Endometrial microvascular endothelial cells (primary cell): ENCODE results near the gene PLCL2. TPM values are rescaled to one million over a fixed set of nuclear protein-coding genes. Genes with fewer than 3 reads are reported as not detected.

Experiments
- in situ Hi-C: cut with HindIII; loops from 2 replicates; pipeline ENCODE4 v1.10.0; 2017; ENCODE audit warnings: low sequenced_read_pairs, low pct_unique_long_range_greater_than_20kb; ENCODE audit errors: inconsistent ontology term
- total RNA-seq: library from RNA; depleted of rRNA; stranded (reverse); fragments of >200 nt; gene quantifications from one replicate; pipeline ENCODE4 v1.2.3, GENCODE V29; 2015; ENCODE audit errors: inconsistent ontology term

Gene PLCL2
- total RNA-seq, 1 donor from 2014 or later, result 7.3 TPM

GRCh38 chr3:17050506-17050905 lies 165.8 kb downstream of the PLCL2 start:
- in situ Hi-C loops, result no loop called here

- in situ Hi-C loops, result no loop called here
Measured at GRCh38 chr3:17052363-17052762, 167.6 kb downstream of the PLCL2 start.

- in situ Hi-C loops, result no loop called here
Measured at GRCh38 chr3:17054301-17054981, 169.7 kb downstream of the PLCL2 start.

GRCh38 chr3:17054982-17055343 lies 170.2 kb downstream of the PLCL2 start:
- in situ Hi-C loops, result no loop called here

GRCh38 chr3:17055374-17056276 lies 170.9 kb downstream of the PLCL2 start:
- in situ Hi-C loops, result no loop called here

- in situ Hi-C loops, result no loop called here
Measured at GRCh38 chr3:17057321-17057720, 172.6 kb downstream of the PLCL2 start.

- in situ Hi-C loops, result no loop called here
Measured at GRCh38 chr3:17059989-17060550, 175.3 kb downstream of the PLCL2 start.

GRCh38 chr3:17061005-17061404 lies 176.2 kb downstream of the PLCL2 start:
- in situ Hi-C loops, result no loop called here

- in situ Hi-C loops, result no loop called here
Measured at GRCh38 chr3:17062736-17063135, 178.0 kb downstream of the PLCL2 start.

- in situ Hi-C loops, result no loop called here
Measured at GRCh38 chr3:17063596-17063995, 178.8 kb downstream of the PLCL2 start.

GRCh38 chr3:17065315-17065714 lies 180.6 kb downstream of the PLCL2 start:
- in situ Hi-C loops, result no loop called here

GRCh38 chr3:17065881-17066280 lies 181.1 kb downstream of the PLCL2 start:
- in situ Hi-C loops, result no loop called here

- in situ Hi-C loops, result no loop called here
Measured at GRCh38 chr3:17069754-17070153, 185.0 kb downstream of the PLCL2 start.

- in situ Hi-C loops, result no loop called here
Measured at GRCh38 chr3:17070161-17070959, 185.6 kb downstream of the PLCL2 start.

- in situ Hi-C loops, result no loop called here
Measured at GRCh38 chr3:17074559-17074958, 189.8 kb downstream of the PLCL2 start.

GRCh38 chr3:17075358-17075757 lies 190.6 kb downstream of the PLCL2 start:
- in situ Hi-C loops, result no loop called here

GRCh38 chr3:17075907-17076306 lies 191.2 kb downstream of the PLCL2 start:
- in situ Hi-C loops, result no loop called here

- in situ Hi-C loops, result no loop called here
Measured at GRCh38 chr3:17076940-17077605, 192.3 kb downstream of the PLCL2 start.

- in situ Hi-C loops, result no loop called here
Measured at GRCh38 chr3:17077606-17078005, 192.9 kb downstream of the PLCL2 start.
